NCI-H510A (cell line): Measurements from ENCODE around the gene CEP131.

Experiments
- DNase-seq: peaks from one replicate; lab custom pipeline; 2025; lab: John Stamatoyannopoulos, UW

CEP131 gene

DNA sequence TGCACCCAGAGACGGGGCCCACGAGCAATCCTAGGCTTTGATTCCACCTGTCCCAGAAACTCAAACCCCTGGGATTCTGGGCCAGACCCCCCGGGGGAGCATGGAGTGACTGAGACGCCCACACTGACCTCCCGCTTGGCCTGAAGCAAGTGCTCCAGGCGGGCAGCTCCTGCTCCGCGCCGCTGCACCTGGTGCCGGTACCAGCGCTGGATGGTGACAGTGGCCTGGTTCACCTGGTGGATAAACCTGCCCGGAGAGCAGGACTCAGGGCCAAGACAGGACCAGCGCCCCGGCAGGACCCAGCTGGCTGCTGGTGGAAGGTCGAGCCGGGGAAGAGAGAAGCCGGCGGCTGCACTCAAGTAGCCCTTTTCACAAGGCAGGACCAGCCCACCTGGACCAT is 22.6 kb downstream of the CEP131 start:
- no peak for DNase-seq

- DNase-seq = no peak
Measured at GRCh38 chr17:81199482-81199830, 23.3 kb downstream of the CEP131 start.

DNA sequence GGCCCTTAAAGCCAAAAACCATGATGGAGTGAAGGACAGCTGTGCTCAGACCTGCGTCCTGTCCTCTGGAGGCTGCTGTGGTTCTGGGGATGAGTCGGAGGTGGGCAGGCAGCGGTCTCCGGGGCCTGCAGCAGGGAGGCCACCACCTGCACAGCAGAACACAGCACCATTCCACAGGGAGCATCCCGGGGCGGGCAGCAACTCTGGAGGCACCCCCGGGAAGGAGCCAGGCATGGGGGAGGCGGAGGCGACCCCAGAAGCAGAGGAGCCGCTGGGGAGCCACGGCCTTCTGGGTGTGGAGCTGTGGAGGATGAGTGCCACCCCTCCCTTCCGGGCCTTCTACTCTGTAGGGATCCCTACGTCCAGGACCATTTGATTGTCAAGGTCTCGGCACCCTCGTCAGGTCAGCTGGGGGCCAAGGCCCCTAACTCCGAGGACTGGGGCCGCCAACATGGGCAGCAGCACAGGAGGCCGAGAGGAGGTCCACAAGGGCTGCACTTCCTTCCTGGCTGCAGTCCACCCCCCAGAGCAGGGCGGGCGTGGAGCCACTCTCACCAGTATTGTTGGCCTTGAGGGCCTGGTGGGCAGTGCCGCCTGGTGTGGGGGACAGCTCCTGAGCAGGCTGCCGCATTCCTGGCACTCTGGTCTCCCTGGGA is 23.8 kb downstream of the CEP131 start:
- DNase-seq = no peak

DNA sequence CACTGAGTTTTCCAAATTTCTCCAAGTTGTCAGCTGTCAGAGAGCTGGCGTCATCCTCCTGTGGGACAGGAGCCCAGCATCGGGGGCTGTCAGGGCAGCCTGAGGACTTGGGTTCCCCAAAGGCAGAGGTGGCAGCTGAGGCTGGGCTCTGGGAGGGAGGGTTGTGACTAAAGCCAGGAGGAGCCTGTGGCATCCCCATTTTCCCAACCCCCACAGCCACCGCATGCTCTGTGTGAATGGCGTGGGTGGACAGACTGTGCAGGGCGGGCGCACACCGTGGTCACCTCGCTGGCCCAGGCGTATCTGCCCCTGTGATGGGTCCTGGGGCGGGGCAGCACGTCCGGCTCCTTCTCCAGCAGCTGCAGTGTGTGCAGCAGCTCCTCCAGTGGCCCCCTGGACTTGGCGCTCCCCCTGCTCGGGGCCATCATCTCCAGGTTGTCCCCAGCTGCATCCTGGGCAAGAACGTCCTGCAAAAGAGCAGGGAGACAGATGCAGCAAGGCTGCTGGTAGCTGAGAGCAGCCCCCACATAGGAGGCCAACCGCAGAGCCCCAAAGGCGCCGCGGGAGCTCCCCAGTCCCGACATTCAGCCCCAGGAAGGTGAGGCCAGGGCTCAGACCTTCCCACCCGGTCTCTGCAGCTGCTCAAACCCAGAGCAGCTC is 24.8 kb downstream of the CEP131 start:
- DNase-seq = no peak

GRCh38 chr17:81197409-81197795 is 25.4 kb downstream of the CEP131 start:
- DNase-seq = no peak

DNA sequence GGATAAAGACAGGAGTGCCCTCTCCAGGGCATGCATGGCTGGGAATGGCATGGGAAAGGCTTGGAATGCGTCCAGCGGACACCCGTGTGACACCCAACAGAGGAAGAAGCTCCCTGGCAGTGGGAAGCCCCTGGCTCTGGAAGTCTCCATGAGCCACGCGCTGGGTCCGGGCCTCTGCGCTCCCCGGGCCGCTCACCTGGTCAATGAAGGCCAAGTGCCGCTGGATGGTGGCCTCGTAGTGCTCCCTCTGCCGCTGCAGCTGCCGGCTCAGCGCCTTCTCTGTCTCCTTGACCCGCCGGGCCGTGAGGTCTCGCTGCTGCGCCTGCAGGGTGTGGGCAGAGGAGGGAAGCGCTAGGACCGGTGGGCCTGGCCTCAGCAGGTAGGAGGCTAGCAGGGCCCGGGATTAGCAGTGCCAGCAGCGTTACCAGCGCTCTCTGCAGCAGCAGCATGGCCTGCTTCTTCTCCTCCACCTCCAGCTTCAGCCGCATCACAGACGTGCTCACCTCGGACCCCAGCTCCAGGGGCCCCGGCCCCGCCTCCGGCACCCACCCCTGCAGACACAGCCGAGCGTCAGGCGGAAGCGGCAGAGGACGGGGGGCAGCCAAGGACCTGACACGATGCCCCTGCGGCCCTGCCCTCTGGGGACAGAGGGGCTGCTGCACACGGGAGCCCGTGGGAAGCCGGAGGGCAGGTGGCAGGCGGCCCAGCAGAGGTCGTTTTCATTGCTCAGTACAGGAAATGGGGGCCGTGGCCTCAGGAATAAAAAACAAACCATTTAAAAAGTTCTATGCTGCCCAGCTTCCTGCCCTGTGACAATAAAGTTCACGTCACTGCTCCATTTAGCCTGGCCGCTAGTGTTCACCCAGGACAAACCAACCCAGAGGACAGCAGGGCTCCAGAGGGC is 26.0 kb downstream of the CEP131 start:
- DNase-seq = no peak

- no peak for DNase-seq
Measured at GRCh38 chr17:81195941-81196495, 26.7 kb downstream of the CEP131 start.

GRCh38 chr17:81194941-81195901 is 27.5 kb downstream of the CEP131 start:
- no peak for DNase-seq

- no peak for DNase-seq
Measured at GRCh38 chr17:81194225-81194760, 28.5 kb downstream of the CEP131 start.

- DNase-seq = no peak
Measured at GRCh38 chr17:81193470-81194224, 29.1 kb downstream of the CEP131 start.

- DNase-seq = no peak
Measured at GRCh38 chr17:81193051-81193410, 29.7 kb downstream of the CEP131 start.

- DNase-seq = no peak
Measured at GRCh38 chr17:81192386-81193050, 30.2 kb downstream of the CEP131 start.

GRCh38 chr17:81191646-81192045 is 31.1 kb downstream of the CEP131 start:
- DNase-seq = no peak

DNA sequence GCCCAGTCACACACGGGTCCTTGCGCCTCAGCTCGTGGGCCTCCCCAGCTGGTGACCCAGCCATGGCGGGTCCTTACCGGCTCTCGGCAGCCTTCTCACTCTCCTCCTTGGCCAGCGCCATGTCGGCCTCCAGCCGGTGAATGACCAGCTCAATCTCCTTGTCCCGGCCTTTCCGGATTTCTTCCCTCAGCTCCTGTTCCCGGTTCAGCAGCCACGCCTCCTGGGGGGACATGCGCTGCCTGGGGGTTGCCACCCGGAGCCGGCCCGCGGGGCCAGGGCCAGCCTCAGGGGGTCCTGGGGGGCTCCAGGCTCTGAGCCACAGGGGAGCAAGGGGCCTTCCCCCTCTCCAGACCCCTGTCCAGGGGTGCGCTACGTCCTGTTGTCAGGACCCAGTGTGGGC is 31.6 kb downstream of the CEP131 start:
- no peak for DNase-seq

DNA sequence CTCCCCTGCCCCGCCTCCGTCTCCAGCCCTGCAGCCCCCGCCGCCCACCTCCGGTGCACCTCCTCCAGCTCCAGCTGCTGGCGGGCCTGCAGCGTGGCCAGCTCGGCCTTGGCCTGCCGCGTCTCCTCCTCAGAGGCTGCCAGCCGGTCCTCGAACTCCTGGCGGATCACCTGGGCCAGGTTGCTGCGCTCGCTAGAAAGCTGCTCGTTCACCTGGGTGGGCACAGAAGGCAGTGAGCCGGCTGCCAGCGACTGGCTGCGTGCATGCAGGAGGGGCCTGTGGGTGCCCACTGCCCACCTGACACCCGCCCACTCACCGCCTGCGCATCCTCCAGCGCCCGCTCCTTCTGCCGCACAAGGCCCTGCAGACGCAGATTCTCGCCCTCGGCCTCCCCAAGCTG is 32.2 kb downstream of the CEP131 start:
- DNase-seq = no peak

GRCh38 chr17:81189670-81190530 is 32.9 kb downstream of the CEP131 start:
- DNase-seq = no peak

DNA sequence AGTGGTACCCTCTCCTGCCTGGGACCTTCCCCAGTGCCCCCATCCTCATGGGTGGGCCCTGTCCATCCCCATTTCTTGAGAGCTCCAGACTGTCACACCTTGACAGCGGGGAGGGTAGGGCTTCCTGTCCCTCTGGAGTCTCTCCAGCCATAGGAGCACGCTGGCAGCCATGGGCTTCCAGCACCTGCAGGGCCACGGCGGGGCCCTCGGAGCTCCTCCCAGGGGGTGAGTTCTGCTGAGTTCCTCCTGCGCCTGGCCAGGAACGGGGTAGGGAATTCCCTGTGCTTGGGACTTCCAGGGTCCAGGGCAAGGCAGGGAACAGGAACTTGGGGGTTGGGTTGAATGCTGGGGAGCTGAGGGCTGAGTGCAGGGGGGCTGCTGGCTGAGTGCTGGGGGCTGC is 33.7 kb downstream of the CEP131 start:
- DNase-seq = no peak

DNA sequence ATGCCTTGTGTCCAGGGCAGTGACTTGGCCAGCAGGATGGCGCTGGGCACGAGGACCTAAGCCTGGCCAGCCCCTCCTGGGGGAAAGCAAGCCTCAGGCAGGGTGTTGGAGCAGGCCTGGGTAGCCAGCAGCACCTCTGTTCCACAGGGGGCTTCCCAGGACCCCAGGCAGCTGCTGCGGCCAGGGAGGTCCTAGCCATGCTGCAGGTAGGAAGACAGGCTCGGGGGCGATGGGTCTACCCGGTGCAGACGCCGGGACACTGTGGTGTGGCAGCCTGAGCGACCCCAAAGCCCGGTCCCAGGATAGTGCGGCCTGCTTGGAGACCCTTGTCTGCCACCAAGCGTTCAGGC is 34.3 kb downstream of the CEP131 start:
- no peak for DNase-seq
